Activated CD4-positive, alpha-beta T cell treated with anti-CD3 and anti-CD28 coated beads for 48 hours (primary cell): Measurements from ENCODE around the gene NINJ2.

Experiments used
- DNase-seq: peaks from one replicate; pipeline ENCODE4 v3.0.0-alpha.2; 2020

The NINJ2 gene

GRCh38 chr12:546265-546919 is 116.9 kb downstream of the NINJ2 start:
- DNase-seq: no peak

GRCh38 chr12:545835-546234 is 117.4 kb downstream of the NINJ2 start:
- no peak for DNase-seq

GRCh38 chr12:544941-545635 is 118.2 kb downstream of the NINJ2 start:
- no peak for DNase-seq

- no peak for DNase-seq
These were observed 119.1 kb downstream of the NINJ2 start for GRCh38 chr12:544142-544541.

GRCh38 chr12:543114-543451 is 120.2 kb downstream of the NINJ2 start:
- no peak for DNase-seq

- no peak for DNase-seq
These were observed 120.7 kb downstream of the NINJ2 start for GRCh38 chr12:542395-543113.

GRCh38 chr12:541676-542324 is 121.4 kb downstream of the NINJ2 start:
- no peak for DNase-seq

- DNase-seq: no peak
These were observed 123.5 kb downstream of the NINJ2 start for GRCh38 chr12:539540-540310.

GRCh38 chr12:538731-539539 is 124.3 kb downstream of the NINJ2 start:
- DNase-seq: no peak

- DNase-seq: no peak
These were observed 125.5 kb downstream of the NINJ2 start for GRCh38 chr12:537772-538171.

- no peak for DNase-seq
These were observed 126.4 kb downstream of the NINJ2 start for GRCh38 chr12:536751-537245.

GRCh38 chr12:535396-535795 is 127.8 kb downstream of the NINJ2 start:
- DNase-seq: no peak

GRCh38 chr12:534216-534615 is 129.0 kb downstream of the NINJ2 start:
- no peak for DNase-seq

GRCh38 chr12:533718-534117 is 129.5 kb downstream of the NINJ2 start:
- no peak for DNase-seq

GRCh38 chr12:532908-533565 is 130.2 kb downstream of the NINJ2 start:
- DNase-seq: no peak

GRCh38 chr12:531951-532585 is 131.2 kb downstream of the NINJ2 start:
- no peak for DNase-seq

- no peak for DNase-seq
These were observed 132.4 kb downstream of the NINJ2 start for GRCh38 chr12:530821-531220.

- no peak for DNase-seq
These were observed 132.9 kb downstream of the NINJ2 start for GRCh38 chr12:530308-530707.

GRCh38 chr12:527729-528128 is 135.5 kb downstream of the NINJ2 start:
- DNase-seq: no peak

- DNase-seq: no peak
These were observed 136.0 kb downstream of the NINJ2 start for GRCh38 chr12:527241-527640.

- DNase-seq: no peak
These were observed 137.2 kb downstream of the NINJ2 start for GRCh38 chr12:526089-526488.
